ENCODE data around the gene TNKS2.

The TNKS2 gene

GRCh38 chr10:91901784-91902677 is 103.8 kb downstream of the TNKS2 start:
- no peak overlapping the region for H3K4me3 ChIP-seq (ENCODE audit: low read depth in 1 of 5, low read length in 5 of 5)
- no peak overlapping the region for H3K27ac ChIP-seq (ENCODE audit: low read depth, low read length)

GRCh38 chr10:91907033-91907594 is 108.9 kb downstream of the TNKS2 start:
- H3K27me3 ChIP-seq (ENCODE audit: control insufficient read depth in 5 of 5, insufficient read depth in 4 of 5, low read length in 5 of 5), result no peaks in the 10 kb centered on the region
- H3K9ac ChIP-seq (ENCODE audit: low read length in 5 of 5), result no peak overlapping the region
- H3K36me3 ChIP-seq (ENCODE audit: control insufficient read depth in 5 of 5, insufficient read depth in 5 of 5, low read length in 5 of 5), result no peaks in the 10 kb centered on the region
- H3K9me3 ChIP-seq (ENCODE audit: control insufficient read depth in 5 of 5, low read length in 5 of 5), result no peaks in the 10 kb centered on the region
- peaks cover 0 to 28% (median 21%) of the 10 kb centered on the region in 5 donors for H3K4me1 ChIP-seq (ENCODE audit: control insufficient read depth in 5 of 5, insufficient read depth in 5 of 5, low read length in 5 of 5)
- H3K27ac ChIP-seq (ENCODE audit: low read depth, low read length), result no peak overlapping the region
- no peak overlapping the region for H3K4me3 ChIP-seq (ENCODE audit: low read depth in 1 of 5, low read length in 5 of 5)

More at GRCh38 chr10:91901784-91902677, 103.8 kb downstream of the TNKS2 start:
- no peaks in the 10 kb centered on the region for H3K9me3 ChIP-seq (ENCODE audit: control insufficient read depth in 5 of 5, low read length in 5 of 5)
- H3K4me1 ChIP-seq (ENCODE audit: control insufficient read depth in 5 of 5, insufficient read depth in 5 of 5, low read length in 5 of 5), result peaks cover 0 to 5% (median 0%) of the 10 kb centered on the region in 5 donors
- no peak overlapping the region for H3K9ac ChIP-seq (ENCODE audit: low read length in 5 of 5)
- H3K27me3 ChIP-seq (ENCODE audit: control insufficient read depth in 5 of 5, insufficient read depth in 4 of 5, low read length in 5 of 5), result no peaks in the 10 kb centered on the region
- no peaks in the 10 kb centered on the region for H3K36me3 ChIP-seq (ENCODE audit: control insufficient read depth in 5 of 5, insufficient read depth in 5 of 5, low read length in 5 of 5)

GRCh38 chr10:91907914-91908336 is 109.7 kb downstream of the TNKS2 start:
- no peaks in the 10 kb centered on the region for H3K9me3 ChIP-seq (ENCODE audit: control insufficient read depth in 5 of 5, low read length in 5 of 5)
- peak overlapping the region; percentile 58 for H3K27ac ChIP-seq (ENCODE audit: low read depth, low read length)
- peak overlapping the region in 4 of 5 donors; percentile 42 to 75 (median 69) for H3K9ac ChIP-seq (ENCODE audit: low read length in 5 of 5)
- H3K4me3 ChIP-seq (ENCODE audit: low read depth in 1 of 5, low read length in 5 of 5), result peak overlapping the region; percentile 74 to 90 (median 83)
- H3K36me3 ChIP-seq (ENCODE audit: control insufficient read depth in 5 of 5, insufficient read depth in 5 of 5, low read length in 5 of 5), result no peaks in the 10 kb centered on the region
- H3K4me1 ChIP-seq (ENCODE audit: control insufficient read depth in 5 of 5, insufficient read depth in 5 of 5, low read length in 5 of 5), result peaks cover 0 to 22% (median 21%) of the 10 kb centered on the region in 5 donors
- H3K27me3 ChIP-seq (ENCODE audit: control insufficient read depth in 5 of 5, insufficient read depth in 4 of 5, low read length in 5 of 5), result no peaks in the 10 kb centered on the region

- Histone ChIP-seq H3K36me3 (ENCODE audit: control insufficient read depth in 5 of 5, insufficient read depth in 5 of 5, low read length in 5 of 5) (no peaks in the 10 kb centered on the region), H3K9ac (ENCODE audit: low read length in 5 of 5) (peak overlapping the region; percentile 42 to 75 (median 71)), H3K4me3 (ENCODE audit: low read depth in 1 of 5, low read length in 5 of 5) (peak overlapping the region; percentile 81 to 90 (median 86)), H3K9me3 (ENCODE audit: control insufficient read depth in 5 of 5, low read length in 5 of 5) (no peaks in the 10 kb centered on the region), H3K27ac (ENCODE audit: low read depth, low read length) (peak overlapping the region; percentile 58), H3K4me1 (ENCODE audit: control insufficient read depth in 5 of 5, insufficient read depth in 5 of 5, low read length in 5 of 5) (peaks cover 0 to 22% (median 21%) of the 10 kb centered on the region in 5 donors), H3K27me3 (ENCODE audit: control insufficient read depth in 5 of 5, insufficient read depth in 4 of 5, low read length in 5 of 5) (no peaks in the 10 kb centered on the region)
Measured at GRCh38 chr10:91908337-91909116, 110.3 kb downstream of the TNKS2 start.

GRCh38 chr10:91909117-91909677 is 111.0 kb downstream of the TNKS2 start, which contains the start of gene FGFBP3:
Gene FGFBP3 (minus strand): TSS chr10:91909486. CDS start chr10:91908969, 517 bp downstream.
- Histone ChIP-seq H3K36me3 (ENCODE audit: control insufficient read depth in 5 of 5, insufficient read depth in 5 of 5, low read length in 5 of 5) (no peaks in the 10 kb centered on the region), H3K9ac (ENCODE audit: low read length in 5 of 5) (peak within 1 kb of the TSS; percentile 42 to 73 (median 66)), H3K27ac (ENCODE audit: low read depth, low read length) (peak within 1 kb of the TSS; percentile 58), H3K4me3 (ENCODE audit: low read depth in 1 of 5, low read length in 5 of 5) (peak within 1 kb of the TSS; percentile 81 to 90 (median 86)), H3K27me3 (ENCODE audit: control insufficient read depth in 5 of 5, insufficient read depth in 4 of 5, low read length in 5 of 5) (no peaks in the 10 kb centered on the region), H3K4me1 (ENCODE audit: control insufficient read depth in 5 of 5, insufficient read depth in 5 of 5, low read length in 5 of 5) (peaks cover 0 to 22% (median 21%) of the 10 kb centered on the region in 5 donors), H3K9me3 (ENCODE audit: control insufficient read depth in 5 of 5, low read length in 5 of 5) (no peaks in the 10 kb centered on the region)

GRCh38 chr10:91910467-91910866 is 112.2 kb downstream of the TNKS2 start:
- no peak overlapping the region for H3K9ac ChIP-seq (ENCODE audit: low read length in 5 of 5)

More at GRCh38 chr10:91910467-91910866, 112.2 kb downstream of the TNKS2 start:
- Histone ChIP-seq H3K4me3 (ENCODE audit: low read depth in 1 of 5, low read length in 5 of 5) (no peak overlapping the region), H3K9me3 (ENCODE audit: control insufficient read depth in 5 of 5, low read length in 5 of 5) (no peaks in the 10 kb centered on the region), H3K27me3 (ENCODE audit: control insufficient read depth in 5 of 5, insufficient read depth in 4 of 5, low read length in 5 of 5) (no peaks in the 10 kb centered on the region), H3K36me3 (ENCODE audit: control insufficient read depth in 5 of 5, insufficient read depth in 5 of 5, low read length in 5 of 5) (no peaks in the 10 kb centered on the region), H3K4me1 (ENCODE audit: control insufficient read depth in 5 of 5, insufficient read depth in 5 of 5, low read length in 5 of 5) (peaks cover 0 to 22% (median 21%) of the 10 kb centered on the region in 5 donors), H3K27ac (ENCODE audit: low read depth, low read length) (no peak overlapping the region)
